H7 (cell line): ENCODE results near the gene FADS2. TPM values are rescaled to one million over a fixed set of nuclear protein-coding genes. Genes with fewer than 3 reads are reported as not detected.

Experiments used
- DNase-seq: peaks from one replicate; pipeline ENCODE4 v3.0.0; 2012
- H3K27me3 ChIP-seq: 2 replicates; pipeline ENCODE4 v1.6.0; 2011; ENCODE audit warnings: mild to moderate bottlenecking, low read length; ENCODE audit not compliant: control insufficient read depth, insufficient read depth
- H3K36me3 ChIP-seq: replicated peaks from 2 replicates; pipeline ENCODE4 v1.5.1; 2011; ENCODE audit warnings: low read length; ENCODE audit not compliant: control insufficient read depth, insufficient read depth
- H3K4me3 ChIP-seq: 2 replicates; pipeline ENCODE4 v1.5.1; 2011; ENCODE audit warnings: low read depth, mild to moderate bottlenecking, control low read depth, low read length, moderate library complexity; ENCODE audit not compliant: insufficient read depth
- total RNA-seq: library from RNA; depleted of rRNA; stranded (reverse); fragments of >200 nt; shearing (Covaris generic); gene quantifications from 2 replicates; pipeline ENCODE4 v1.2.3, GENCODE V29; 2014

Gene FADS2
- total RNA-seq, 1 experiment from 2014 or later = 225 TPM

GRCh38 chr11:61897387-61898246, 69.5 kb downstream of the FADS2 start:
- Histone ChIP-seq H3K36me3 (no peaks in the 10 kb centered on the region; the same call in 1 of the 2 replicates), H3K27me3 (no peaks in the 10 kb centered on the region), H3K4me3 (no peak overlapping the region)
- DNase-seq = peak; percentile 98

- Histone ChIP-seq H3K36me3 (no peaks in the 10 kb centered on the region; the same call in 1 of the 2 replicates), H3K27me3 (no peaks in the 10 kb centered on the region), H3K4me3 (no peak overlapping the region)
- no peak for DNase-seq
These were observed 70.1 kb downstream of the FADS2 start for GRCh38 chr11:61898247-61898582.

- no peak overlapping the region for H3K4me3 ChIP-seq
- peak; percentile 100 for DNase-seq
- no peaks in the 10 kb centered on the region for H3K27me3 ChIP-seq
- no peaks in the 10 kb centered on the region; the same call in 1 of the 2 replicates for H3K36me3 ChIP-seq
These were observed 71.2 kb downstream of the FADS2 start for GRCh38 chr11:61899146-61899841.

- H3K36me3 ChIP-seq = no peaks in the 10 kb centered on the region; the same call in 1 of the 2 replicates
- no peaks in the 10 kb centered on the region for H3K27me3 ChIP-seq
- H3K4me3 ChIP-seq = no peak overlapping the region
- no peak for DNase-seq
These were observed 72.2 kb downstream of the FADS2 start for GRCh38 chr11:61900251-61900650.

- Histone ChIP-seq H3K27me3 (no peaks in the 10 kb centered on the region), H3K4me3 (no peak overlapping the region), H3K36me3 (no peaks in the 10 kb centered on the region; the same call in 1 of the 2 replicates)
- no peak for DNase-seq
These were observed 73.3 kb downstream of the FADS2 start for GRCh38 chr11:61901397-61901796.

GRCh38 chr11:61902313-61902712, 74.2 kb downstream of the FADS2 start:
- H3K36me3 ChIP-seq = no peaks in the 10 kb centered on the region; the same call in 1 of the 2 replicates
- no peaks in the 10 kb centered on the region for H3K27me3 ChIP-seq
- DNase-seq = no peak
- no peak overlapping the region for H3K4me3 ChIP-seq

GRCh38 chr11:61903845-61904244, 75.7 kb downstream of the FADS2 start:
- Histone ChIP-seq H3K4me3 (no peak overlapping the region), H3K36me3 (no peaks in the 10 kb centered on the region; the same call in 1 of the 2 replicates), H3K27me3 (no peaks in the 10 kb centered on the region)
- DNase-seq = no peak

GRCh38 chr11:61904539-61905048, 76.5 kb downstream of the FADS2 start:
- no peak overlapping the region for H3K4me3 ChIP-seq
- DNase-seq = peak; percentile 97

GRCh38 chr11:61905067-61905696, 77.1 kb downstream of the FADS2 start:
- Histone ChIP-seq H3K27me3 (no peaks in the 10 kb centered on the region), H3K36me3 (no peaks in the 10 kb centered on the region; the same call in 1 of the 2 replicates), H3K4me3 (no peak overlapping the region)
- DNase-seq = no peak

More at GRCh38 chr11:61904539-61905048, 76.5 kb downstream of the FADS2 start:
- no peaks in the 10 kb centered on the region; the same call in 1 of the 2 replicates for H3K36me3 ChIP-seq
- no peaks in the 10 kb centered on the region for H3K27me3 ChIP-seq

- DNase-seq = no peak
- no peaks in the 10 kb centered on the region for H3K27me3 ChIP-seq
- no peaks in the 10 kb centered on the region; the same call in 1 of the 2 replicates for H3K36me3 ChIP-seq
- no peak overlapping the region for H3K4me3 ChIP-seq
These were observed 77.9 kb downstream of the FADS2 start for GRCh38 chr11:61905801-61906521.

- DNase-seq = no peak
- no peak overlapping the region for H3K4me3 ChIP-seq
- H3K36me3 ChIP-seq = no peaks in the 10 kb centered on the region; the same call in 1 of the 2 replicates
- no peaks in the 10 kb centered on the region for H3K27me3 ChIP-seq
These were observed 78.4 kb downstream of the FADS2 start for GRCh38 chr11:61906522-61906909.

- no peaks in the 10 kb centered on the region for H3K27me3 ChIP-seq
- no peak overlapping the region for H3K4me3 ChIP-seq
- H3K36me3 ChIP-seq = no peaks in the 10 kb centered on the region
- DNase-seq = no peak
These were observed 79.2 kb downstream of the FADS2 start for GRCh38 chr11:61907282-61907681.

GRCh38 chr11:61907871-61908729, 80.0 kb downstream of the FADS2 start:
- DNase-seq = no peak
- Histone ChIP-seq H3K4me3 (no peak overlapping the region), H3K36me3 (no peaks in the 10 kb centered on the region), H3K27me3 (no peaks in the 10 kb centered on the region)
